IMR-90 (cell line): ENCODE measurements around the gene ADAMTS12. TPM values are rescaled to one million over a fixed set of nuclear protein-coding genes. Genes with fewer than 3 reads are reported as not detected.

Source experiments
- ATAC-seq: fragments of 200-7000 bp; cut with Tn5 transposase; 2 replicates; pipeline ENCODE4 v1.9.1; 2020; ENCODE audit warnings: low read depth, mild to moderate bottlenecking, moderate library complexity
- BruUV-seq: library from RNA; stranded (reverse); fragments of 400-500 nt; replicated peaks from 2 replicates; lab custom pipeline; 2021; lab: Mats Ljungman, UMichigan
- CTCF ChIA-PET: fragments of 300-600 bp; formaldehyde crosslinking; extraction: SDS; loops from one replicate; lab custom pipeline; 2021; ENCODE audit warnings: antibody characterized with exemption; lab: Yijun Ruan, JAX
- POLR2A ChIA-PET: fragments of 300-600 bp; sonication (Branson Sonifier 250); formaldehyde crosslinking; loops from one replicate; lab custom pipeline; 2022; ENCODE audit warnings: antibody characterized with exemption; ENCODE audit not compliant: unreplicated experiment; lab: Charles Lee
- DNase-seq: peaks from one replicate; pipeline ENCODE4 v3.0.0; 2013
- H2AFZ ChIP-seq: replicated peaks from 2 replicates; pipeline ENCODE3; 2013; ENCODE audit warnings: low read length, mild to moderate bottlenecking; ENCODE audit not compliant: poor library complexity
- H2AK5ac ChIP-seq: 2 replicates; pipeline ENCODE4 v1.6.1; 2013; ENCODE audit warnings: low read depth, low read length, inconsistent platforms
- H2AK9ac ChIP-seq: replicated peaks from 2 replicates; pipeline ENCODE3; 2013; ENCODE audit warnings: mild to moderate bottlenecking, low read depth, low read length, moderate library complexity; ENCODE audit not compliant: poor library complexity
- H2BK120ac ChIP-seq: 2 replicates; pipeline ENCODE4 v1.6.1; 2013; ENCODE audit warnings: low read depth, low read length, inconsistent platforms
- H2BK15ac ChIP-seq: 3 replicates; pipeline ENCODE4 v1.6.1; 2013; ENCODE audit warnings: low read depth, low read length, inconsistent platforms
- H2BK20ac ChIP-seq: 2 replicates; pipeline ENCODE4 v1.6.1; 2013; ENCODE audit warnings: low read depth, mild to moderate bottlenecking, inconsistent platforms, low read length, moderate library complexity
- H2BK5ac ChIP-seq: 2 replicates; pipeline ENCODE4 v1.6.1; 2013; ENCODE audit warnings: mild to moderate bottlenecking, low read depth, low read length, inconsistent platforms; ENCODE audit not compliant: poor library complexity, severe bottlenecking
- H3K14ac ChIP-seq: replicated peaks from 2 replicates; pipeline ENCODE4 v1.6.1; 2013; ENCODE audit warnings: low read depth, low read length, inconsistent platforms
- H3K18ac ChIP-seq: 2 replicates; pipeline ENCODE4 v1.6.1; 2013; ENCODE audit warnings: low read depth, low read length, control low read depth
- H3K23ac ChIP-seq: 2 replicates; pipeline ENCODE4 v1.6.1; 2013; ENCODE audit warnings: low read depth, low read length, inconsistent platforms
- H3K27ac ChIP-seq: 2 replicates; pipeline ENCODE4 v1.5.1; 2013; ENCODE audit warnings: mild to moderate bottlenecking, control low read depth, low read length; ENCODE audit not compliant: insufficient read depth
- H3K27me3 ChIP-seq: 2 replicates; pipeline ENCODE4 v1.6.1; 2013; ENCODE audit warnings: low read length; ENCODE audit not compliant: control insufficient read depth, insufficient read depth
- H3K36me3 ChIP-seq: 2 replicates; pipeline ENCODE4 v1.6.1; 2013; ENCODE audit warnings: low read length, mixed read lengths; ENCODE audit not compliant: control insufficient read depth, insufficient read depth
- H3K4ac ChIP-seq: 2 replicates; pipeline ENCODE4 v1.6.1; 2013; ENCODE audit warnings: low read depth, low read length, inconsistent platforms
- H3K4me1 ChIP-seq: 2 replicates; pipeline ENCODE4 v1.6.1; 2013; ENCODE audit warnings: low read length, mixed read lengths; ENCODE audit not compliant: control insufficient read depth, insufficient read depth
- H3K4me2 ChIP-seq: 2 replicates; pipeline ENCODE4 v1.6.1; 2013; ENCODE audit warnings: low read depth, mild to moderate bottlenecking, control low read depth, low read length, moderate library complexity
- H3K4me3 ChIP-seq: 2 replicates; pipeline ENCODE4 v1.5.1; 2013; ENCODE audit warnings: low read depth, mild to moderate bottlenecking, control low read depth, low read length, moderate library complexity; ENCODE audit not compliant: insufficient read depth
- H3K56ac ChIP-seq: 2 replicates; pipeline ENCODE4 v1.6.1; 2013; ENCODE audit warnings: low read length, inconsistent platforms; ENCODE audit not compliant: insufficient read depth; ENCODE audit errors: extremely low read depth
- H3K79me1 ChIP-seq, 2 experiments: 2 replicates each; pipeline ENCODE4 v1.6.1; 2013; ENCODE audit warnings: low read length in 2 of 2, inconsistent platforms in 1 of 2, low read depth in 1 of 2
- H3K9ac ChIP-seq: 2 replicates; pipeline ENCODE4 v1.6.1; 2013; ENCODE audit warnings: low read depth, low read length, control low read depth
- H3K9me1 ChIP-seq: 2 replicates; pipeline ENCODE4 v1.6.1; 2013; ENCODE audit warnings: low read length, inconsistent platforms; ENCODE audit not compliant: insufficient read depth
- H3K9me3 ChIP-seq: 2 replicates; pipeline ENCODE4 v1.6.1; 2013; ENCODE audit warnings: low read length; ENCODE audit not compliant: control insufficient read depth, insufficient read depth
- H4K20me1 ChIP-seq: 2 replicates; pipeline ENCODE4 v1.6.1; 2013; ENCODE audit warnings: low read length, inconsistent platforms; ENCODE audit not compliant: insufficient read depth
- H4K5ac ChIP-seq: 2 replicates; pipeline ENCODE4 v1.6.1; 2013; ENCODE audit warnings: mild to moderate bottlenecking, low read depth, low read length, control low read depth
- H4K8ac ChIP-seq, 2 experiments: 2 replicates each; pipeline ENCODE4 v1.6.1; 2013; ENCODE audit warnings: low read depth in 2 of 2, low read length in 2 of 2, control low read depth in 1 of 2, inconsistent platforms in 1 of 2
- H4K91ac ChIP-seq: 2 replicates; pipeline ENCODE4 v1.6.1; 2013; ENCODE audit warnings: low read depth, low read length, inconsistent platforms; ENCODE audit not compliant: insufficient read depth
- BHLHE40 ChIP-seq: fragments of 150-350 bp; IDR thresholded peaks from 2 replicates; pipeline ENCODE4 v1.6.1; 2016; ENCODE audit warnings: mild to moderate bottlenecking, low read depth, low read length
- CEBPB ChIP-seq: IDR thresholded peaks from 2 replicates; pipeline ENCODE4 v1.6.1; 2012; ENCODE audit warnings: low read depth, low read length, improper control_type of control experiment
- CTCF ChIP-seq: conservative IDR thresholded peaks from 2 replicates; pipeline ENCODE4 v1.5.1; 2012; ENCODE audit warnings: mild to moderate bottlenecking, low read depth, low read length, improper control_type of control experiment
- ELK1 ChIP-seq: fragments of 150-350 bp; IDR thresholded peaks from 2 replicates; pipeline ENCODE4 v1.6.1; 2016; ENCODE audit warnings: low read depth, mild to moderate bottlenecking, low read length, moderate library complexity, borderline replicate concordance
- FOS ChIP-seq: fragments of 150-350 bp; IDR thresholded peaks from 2 replicates; pipeline ENCODE4 v1.6.1; 2016; ENCODE audit warnings: low read depth, low read length
- MAFK ChIP-seq: IDR thresholded peaks from 2 replicates; pipeline ENCODE4 v1.6.1; 2012; ENCODE audit warnings: low read depth, low read length, improper control_type of control experiment
- MXI1 ChIP-seq: IDR thresholded peaks from 2 replicates; pipeline ENCODE4 v1.6.1; 2012; ENCODE audit warnings: low read depth, mild to moderate bottlenecking, low read length, moderate library complexity, borderline replicate concordance
- NFE2L2 ChIP-seq: fragments of 150-350 bp; IDR thresholded peaks from 2 replicates; pipeline ENCODE4 v1.6.1; 2016; ENCODE audit warnings: low read depth, mild to moderate bottlenecking, low read length
- POLR2A ChIP-seq: IDR thresholded peaks from 2 replicates; pipeline ENCODE4 v1.6.1; 2012; ENCODE audit warnings: mild to moderate bottlenecking, low read depth, low read length
- RAD21 ChIP-seq: IDR thresholded peaks from 2 replicates; pipeline ENCODE4 v1.6.1; 2012; ENCODE audit warnings: low read length, improper control_type of control experiment
- SMC3 ChIP-seq: fragments of 150-350 bp; IDR thresholded peaks from 2 replicates; pipeline ENCODE4 v1.6.1; 2016; ENCODE audit warnings: low read depth, mild to moderate bottlenecking, antibody characterized with exemption, low read length, moderate library complexity
- USF2 ChIP-seq: fragments of 150-350 bp; IDR thresholded peaks from 2 replicates; pipeline ENCODE4 v1.6.1; 2017; ENCODE audit warnings: mild to moderate bottlenecking, antibody characterized with exemption, low read length, low read depth
- WGBS, 2 experiments: methylation state at CpG; one replicate each; pipeline versions ENCODE4 v1.1.5 to v1.1.7; 2013; ENCODE audit warnings: missing lambda C conversion rate in 2 of 2; ENCODE audit not compliant: insufficient read length in 1 of 2; ENCODE audit errors: extremely low coverage in 2 of 2; 5-methylcytosine and 5-hydroxymethylcytosine counted together
- dilution Hi-C: fragments of 300-500 bp; cut with HindIII; formaldehyde crosslinking; loops from one replicate; pipeline ENCODE4 v1.14.3; 2018; ENCODE audit warnings: low sequenced_read_pairs; ENCODE audit not compliant: unreplicated experiment
- in situ Hi-C: fragments of 300-500 bp; cut with MboI; formaldehyde crosslinking; loops from 3 replicates; pipeline ENCODE4 v1.14.3; 2019; ENCODE audit warnings: low sequenced_read_pairs, inconsistent platforms, mixed read lengths
- intact Hi-C: fragments of 100-400 bp; cut with micrococcal nuclease; formaldehyde crosslinking; loops from 2 replicates; pipeline ENCODE4 v1.10.0; 2022
- polyA plus RNA-seq, 3 experiments: library from polyadenylated mRNA; depleted of rRNA; stranded (reverse); fragments of >200 nt; gene quantifications; 2 replicates each; pipeline ENCODE4 v1.2.3, GENCODE V29; 2012; ENCODE audit warnings: low replicate concordance in 1 of 3
- total RNA-seq: library from RNA; depleted of rRNA; stranded (reverse); fragments of >200 nt; gene quantifications from 2 replicates; pipeline ENCODE4 v1.2.3, GENCODE V29; 2012

Gene ADAMTS12
- total and polyA plus RNA-seq, 2 of the 4 experiments (the other 2 are of a cell fraction), result 27.3 to 51.3 TPM

GRCh38 chr5:33842456-33842855 is 49.3 kb downstream of the ADAMTS12 start:
- Histone ChIP-seq H3K56ac (no peak overlapping the region), H4K8ac (peak overlapping the region; percentile 32 to 76; a peak in 3 of 4 replicates), H2AFZ (no peak overlapping the region), H2AK5ac (peak overlapping the region; percentile 65; the same call in 1 of the 2 replicates), H3K4me3 (no peak overlapping the region), H3K14ac (peak overlapping the region; percentile 10; the same call in 1 of the 2 replicates), H3K4me1 (peaks cover 25% of the 10 kb centered on the region), H3K79me1 (peaks cover 22 to 53% of the 10 kb centered on the region in 2 experiments), H4K91ac (peak overlapping the region; percentile 7; the same call in 1 of the 2 replicates), H3K4me2 (no peak overlapping the region), H3K9me3 (no peaks in the 10 kb centered on the region), H4K5ac (no peak overlapping the region), H2BK15ac (peak overlapping the region; percentile 16; the same call in 1 of the 3 replicates), H3K9ac (no peak overlapping the region), H3K18ac (no peak overlapping the region), H3K27me3 (no peaks in the 10 kb centered on the region), H3K36me3 (no peaks in the 10 kb centered on the region), H3K9me1 (peaks cover 28% of the 10 kb centered on the region), H2AK9ac (no peak overlapping the region), H3K23ac (0 out of 2 replicates have a peak overlapping the region, but pooled peaks have one; percentile 36), H2BK120ac (peak overlapping the region; percentile 89; the same call in 1 of the 2 replicates), H4K20me1 (0 out of 2 replicates have a peak, but pooled peaks cover 4% of the 10 kb centered on the region), H3K27ac (no peak overlapping the region), H3K4ac (peak overlapping the region; percentile 85), H2BK20ac (peak overlapping the region; percentile 73), H2BK5ac (no peak overlapping the region)
- BruUV-seq, result no TSS peak
- in situ Hi-C loops (no loop called here), dilution Hi-C loops (no loop called here), intact Hi-C loops (no loop called here)
- WGBS, 2 experiments, result no CpG with 5 or more reads among the region's 2 CpGs
- no peak for TF ChIP-seq BHLHE40
- TF ChIP-seq CEBPB, result no peak
- TF ChIP-seq SMC3, result no peak
- TF ChIP-seq POLR2A, result no peak
- no peak for TF ChIP-seq CTCF
- TF ChIP-seq ELK1, result no peak
- no peak for TF ChIP-seq MAFK
- no peak for TF ChIP-seq RAD21
- TF ChIP-seq FOS, result no peak
- TF ChIP-seq USF2, result no peak
- no peak for TF ChIP-seq MXI1
- TF ChIP-seq NFE2L2, result no peak
- POLR2A ChIA-PET, result no interaction called here
- DNase-seq (no peak), ATAC-seq (no peak)
- CTCF ChIA-PET, result interaction anchor here (0.6 kb wide), 1 partner anchor 901 kb away, joined by 4 read pairs; no protein-coding TSS in a partner anchor
